IPS-18a (cell line): ENCODE measurements around the gene ROBO2.

Experiments used
- H3K27ac ChIP-seq: one replicate; pipeline ENCODE4 v1.5.1; 2013; ENCODE audit warnings: low read length
- H3K27me3 ChIP-seq: one replicate; pipeline ENCODE4 v1.6.1; 2013; ENCODE audit warnings: mild to moderate bottlenecking, low read length; ENCODE audit not compliant: control insufficient read depth, insufficient read depth
- H3K36me3 ChIP-seq: one replicate; pipeline ENCODE4 v1.6.1; 2013; ENCODE audit warnings: low read depth, low read length; ENCODE audit not compliant: control insufficient read depth
- H3K4me1 ChIP-seq: one replicate; pipeline ENCODE4 v1.6.1; 2013; ENCODE audit warnings: low read depth, low read length; ENCODE audit not compliant: control insufficient read depth
- H3K4me3 ChIP-seq: one replicate; pipeline ENCODE4 v1.5.1; 2013; ENCODE audit warnings: low read length
- H3K9ac ChIP-seq: one replicate; pipeline ENCODE4 v1.6.1; 2013; ENCODE audit warnings: mild to moderate bottlenecking, low read length, moderate library complexity
- H3K9me3 ChIP-seq: one replicate; pipeline ENCODE4 v1.6.1; 2013; ENCODE audit warnings: low read depth, low read length; ENCODE audit not compliant: control insufficient read depth

The ROBO2 gene

GRCh38 chr3:77039606-77040171, at the start of gene ROBO2:
Gene ROBO2 (plus strand): TSS chr3:77040099. CDS start chr3:77040786, 687 bp downstream.
- H3K4me3 ChIP-seq, result peak within 1 kb of the TSS; percentile 81

GRCh38 chr3:76990606-76991005, 49.3 kb upstream of the ROBO2 start:
- Histone ChIP-seq H3K36me3 (no peaks in the 10 kb centered on the region), H3K27me3 (no peaks in the 10 kb centered on the region), H3K9me3 (no peaks in the 10 kb centered on the region), H3K4me3 (no peak overlapping the region), H3K4me1 (peaks cover 7% of the 10 kb centered on the region), H3K9ac (no peak overlapping the region), H3K27ac (no peak overlapping the region)

More at GRCh38 chr3:77039606-77040171, at the start of gene ROBO2:
- peaks cover 24% of the 10 kb centered on the region for H3K27me3 ChIP-seq
- no peaks in the 10 kb centered on the region for H3K36me3 ChIP-seq
- H3K9ac ChIP-seq, result peak within 1 kb of the TSS; percentile 57
- H3K27ac ChIP-seq, result no peak within 1 kb of the TSS
- peaks cover 14% of the 10 kb centered on the region for H3K4me1 ChIP-seq
- no peaks in the 10 kb centered on the region for H3K9me3 ChIP-seq

- no peaks in the 10 kb centered on the region for H3K27me3 ChIP-seq
- no peaks in the 10 kb centered on the region for H3K9me3 ChIP-seq
- no peaks in the 10 kb centered on the region for H3K36me3 ChIP-seq
- H3K4me3 ChIP-seq, result no peak overlapping the region
- peaks cover 7% of the 10 kb centered on the region for H3K4me1 ChIP-seq
- H3K9ac ChIP-seq, result no peak overlapping the region
- no peak overlapping the region for H3K27ac ChIP-seq
These were observed 48.7 kb upstream of the ROBO2 start for GRCh38 chr3:76991165-76991564.

- H3K36me3 ChIP-seq, result no peaks in the 10 kb centered on the region
- no peak overlapping the region for H3K9ac ChIP-seq
- H3K4me1 ChIP-seq, result no peaks in the 10 kb centered on the region
- no peaks in the 10 kb centered on the region for H3K27me3 ChIP-seq
- H3K27ac ChIP-seq, result no peak overlapping the region
- no peak overlapping the region for H3K4me3 ChIP-seq
- no peaks in the 10 kb centered on the region for H3K9me3 ChIP-seq
These were observed 42.2 kb upstream of the ROBO2 start for GRCh38 chr3:76997733-76998132.

GRCh38 chr3:76998555-76998954, 41.3 kb upstream of the ROBO2 start:
- Histone ChIP-seq H3K9ac (no peak overlapping the region), H3K27ac (no peak overlapping the region), H3K4me1 (no peaks in the 10 kb centered on the region), H3K27me3 (no peaks in the 10 kb centered on the region), H3K36me3 (no peaks in the 10 kb centered on the region), H3K4me3 (no peak overlapping the region), H3K9me3 (no peaks in the 10 kb centered on the region)

GRCh38 chr3:77001062-77001701, 38.7 kb upstream of the ROBO2 start:
- no peaks in the 10 kb centered on the region for H3K9me3 ChIP-seq
- H3K27ac ChIP-seq, result no peak overlapping the region
- H3K9ac ChIP-seq, result no peak overlapping the region
- no peaks in the 10 kb centered on the region for H3K36me3 ChIP-seq
- H3K27me3 ChIP-seq, result no peaks in the 10 kb centered on the region
- no peak overlapping the region for H3K4me3 ChIP-seq
- H3K4me1 ChIP-seq, result no peaks in the 10 kb centered on the region

- Histone ChIP-seq H3K27ac (no peak overlapping the region), H3K9ac (no peak overlapping the region), H3K27me3 (no peaks in the 10 kb centered on the region), H3K4me3 (no peak overlapping the region), H3K4me1 (peaks cover 7% of the 10 kb centered on the region), H3K9me3 (no peaks in the 10 kb centered on the region), H3K36me3 (no peaks in the 10 kb centered on the region)
These were observed 25.7 kb upstream of the ROBO2 start for GRCh38 chr3:77014226-77014625.

- Histone ChIP-seq H3K4me1 (peaks cover 19% of the 10 kb centered on the region), H3K27ac (no peak overlapping the region), H3K36me3 (no peaks in the 10 kb centered on the region), H3K9me3 (no peaks in the 10 kb centered on the region), H3K9ac (no peak overlapping the region), H3K27me3 (no peaks in the 10 kb centered on the region), H3K4me3 (peak overlapping the region; percentile 15)
These were observed 14.4 kb upstream of the ROBO2 start for GRCh38 chr3:77025471-77025870.

- Histone ChIP-seq H3K9ac (no peak overlapping the region), H3K27me3 (no peaks in the 10 kb centered on the region)
These were observed 12.8 kb upstream of the ROBO2 start for GRCh38 chr3:77026904-77027634.

GRCh38 chr3:77028005-77028404, 11.9 kb upstream of the ROBO2 start:
- H3K36me3 ChIP-seq, result no peaks in the 10 kb centered on the region
- H3K9me3 ChIP-seq, result no peaks in the 10 kb centered on the region
- H3K9ac ChIP-seq, result no peak overlapping the region
- no peak overlapping the region for H3K27ac ChIP-seq
- H3K4me3 ChIP-seq, result no peak overlapping the region
- H3K4me1 ChIP-seq, result peaks cover 19% of the 10 kb centered on the region
- H3K27me3 ChIP-seq, result no peaks in the 10 kb centered on the region

More at GRCh38 chr3:77026904-77027634, 12.8 kb upstream of the ROBO2 start:
- no peak overlapping the region for H3K4me3 ChIP-seq
- H3K27ac ChIP-seq, result no peak overlapping the region
- H3K9me3 ChIP-seq, result no peaks in the 10 kb centered on the region
- no peaks in the 10 kb centered on the region for H3K36me3 ChIP-seq
- H3K4me1 ChIP-seq, result peaks cover 19% of the 10 kb centered on the region

- no peaks in the 10 kb centered on the region for H3K9me3 ChIP-seq
- peak overlapping the region; percentile 81 for H3K4me3 ChIP-seq
- H3K4me1 ChIP-seq, result peaks cover 14% of the 10 kb centered on the region
- H3K27ac ChIP-seq, result no peak overlapping the region
- H3K27me3 ChIP-seq, result peaks cover 24% of the 10 kb centered on the region
- no peaks in the 10 kb centered on the region for H3K36me3 ChIP-seq
- peak overlapping the region; percentile 57 for H3K9ac ChIP-seq
These were observed 1.4 kb upstream of the ROBO2 start for GRCh38 chr3:77038468-77038929.
